IMR-90 (cell line): ENCODE results near the gene FOXL1. TPM values are rescaled to one million over a fixed set of nuclear protein-coding genes. Genes with fewer than 3 reads are reported as not detected.

Experiments
- ATAC-seq: fragments of 200-7000 bp; cut with Tn5 transposase; 2 replicates; pipeline ENCODE4 v1.9.1; 2020; ENCODE audit warnings: low read depth, mild to moderate bottlenecking, moderate library complexity
- BruUV-seq: library from RNA; stranded (reverse); fragments of 400-500 nt; replicated peaks from 2 replicates; lab custom pipeline; 2021; lab: Mats Ljungman, UMichigan
- CTCF ChIA-PET: fragments of 300-600 bp; formaldehyde crosslinking; extraction: SDS; loops from one replicate; lab custom pipeline; 2021; ENCODE audit warnings: antibody characterized with exemption; lab: Yijun Ruan, JAX
- POLR2A ChIA-PET: fragments of 300-600 bp; sonication (Branson Sonifier 250); formaldehyde crosslinking; loops from one replicate; lab custom pipeline; 2022; ENCODE audit warnings: antibody characterized with exemption; ENCODE audit not compliant: unreplicated experiment; lab: Charles Lee
- DNase-seq: peaks from one replicate; pipeline ENCODE4 v3.0.0; 2013
- H2AFZ ChIP-seq: replicated peaks from 2 replicates; pipeline ENCODE3; 2013; ENCODE audit warnings: low read length, mild to moderate bottlenecking; ENCODE audit not compliant: poor library complexity
- H2AK5ac ChIP-seq: 2 replicates; pipeline ENCODE4 v1.6.1; 2013; ENCODE audit warnings: low read depth, low read length, inconsistent platforms
- H2AK9ac ChIP-seq: replicated peaks from 2 replicates; pipeline ENCODE3; 2013; ENCODE audit warnings: mild to moderate bottlenecking, low read depth, low read length, moderate library complexity; ENCODE audit not compliant: poor library complexity
- H2BK120ac ChIP-seq: 2 replicates; pipeline ENCODE4 v1.6.1; 2013; ENCODE audit warnings: low read depth, low read length, inconsistent platforms
- H2BK15ac ChIP-seq: 3 replicates; pipeline ENCODE4 v1.6.1; 2013; ENCODE audit warnings: low read depth, low read length, inconsistent platforms
- H2BK20ac ChIP-seq: 2 replicates; pipeline ENCODE4 v1.6.1; 2013; ENCODE audit warnings: low read depth, mild to moderate bottlenecking, inconsistent platforms, low read length, moderate library complexity
- H2BK5ac ChIP-seq: 2 replicates; pipeline ENCODE4 v1.6.1; 2013; ENCODE audit warnings: mild to moderate bottlenecking, low read depth, low read length, inconsistent platforms; ENCODE audit not compliant: poor library complexity, severe bottlenecking
- H3K14ac ChIP-seq: replicated peaks from 2 replicates; pipeline ENCODE4 v1.6.1; 2013; ENCODE audit warnings: low read depth, low read length, inconsistent platforms
- H3K18ac ChIP-seq: 2 replicates; pipeline ENCODE4 v1.6.1; 2013; ENCODE audit warnings: low read depth, low read length, control low read depth
- H3K23ac ChIP-seq: 2 replicates; pipeline ENCODE4 v1.6.1; 2013; ENCODE audit warnings: low read depth, low read length, inconsistent platforms
- H3K27ac ChIP-seq: 2 replicates; pipeline ENCODE4 v1.5.1; 2013; ENCODE audit warnings: mild to moderate bottlenecking, control low read depth, low read length; ENCODE audit not compliant: insufficient read depth
- H3K27me3 ChIP-seq: 2 replicates; pipeline ENCODE4 v1.6.1; 2013; ENCODE audit warnings: low read length; ENCODE audit not compliant: control insufficient read depth, insufficient read depth
- H3K36me3 ChIP-seq: 2 replicates; pipeline ENCODE4 v1.6.1; 2013; ENCODE audit warnings: low read length, mixed read lengths; ENCODE audit not compliant: control insufficient read depth, insufficient read depth
- H3K4ac ChIP-seq: 2 replicates; pipeline ENCODE4 v1.6.1; 2013; ENCODE audit warnings: low read depth, low read length, inconsistent platforms
- H3K4me1 ChIP-seq: 2 replicates; pipeline ENCODE4 v1.6.1; 2013; ENCODE audit warnings: low read length, mixed read lengths; ENCODE audit not compliant: control insufficient read depth, insufficient read depth
- H3K4me2 ChIP-seq: 2 replicates; pipeline ENCODE4 v1.6.1; 2013; ENCODE audit warnings: low read depth, mild to moderate bottlenecking, control low read depth, low read length, moderate library complexity
- H3K4me3 ChIP-seq: 2 replicates; pipeline ENCODE4 v1.5.1; 2013; ENCODE audit warnings: low read depth, mild to moderate bottlenecking, control low read depth, low read length, moderate library complexity; ENCODE audit not compliant: insufficient read depth
- H3K56ac ChIP-seq: 2 replicates; pipeline ENCODE4 v1.6.1; 2013; ENCODE audit warnings: low read length, inconsistent platforms; ENCODE audit not compliant: insufficient read depth; ENCODE audit errors: extremely low read depth
- H3K79me1 ChIP-seq, 2 experiments: 2 replicates each; pipeline ENCODE4 v1.6.1; 2013; ENCODE audit warnings: low read length in 2 of 2, inconsistent platforms in 1 of 2, low read depth in 1 of 2
- H3K9ac ChIP-seq: 2 replicates; pipeline ENCODE4 v1.6.1; 2013; ENCODE audit warnings: low read depth, low read length, control low read depth
- H3K9me1 ChIP-seq: 2 replicates; pipeline ENCODE4 v1.6.1; 2013; ENCODE audit warnings: low read length, inconsistent platforms; ENCODE audit not compliant: insufficient read depth
- H3K9me3 ChIP-seq: 2 replicates; pipeline ENCODE4 v1.6.1; 2013; ENCODE audit warnings: low read length; ENCODE audit not compliant: control insufficient read depth, insufficient read depth
- H4K20me1 ChIP-seq: 2 replicates; pipeline ENCODE4 v1.6.1; 2013; ENCODE audit warnings: low read length, inconsistent platforms; ENCODE audit not compliant: insufficient read depth
- H4K5ac ChIP-seq: 2 replicates; pipeline ENCODE4 v1.6.1; 2013; ENCODE audit warnings: mild to moderate bottlenecking, low read depth, low read length, control low read depth
- H4K8ac ChIP-seq, 2 experiments: 2 replicates each; pipeline ENCODE4 v1.6.1; 2013; ENCODE audit warnings: low read depth in 2 of 2, low read length in 2 of 2, control low read depth in 1 of 2, inconsistent platforms in 1 of 2
- H4K91ac ChIP-seq: 2 replicates; pipeline ENCODE4 v1.6.1; 2013; ENCODE audit warnings: low read depth, low read length, inconsistent platforms; ENCODE audit not compliant: insufficient read depth
- BHLHE40 ChIP-seq: fragments of 150-350 bp; IDR thresholded peaks from 2 replicates; pipeline ENCODE4 v1.6.1; 2016; ENCODE audit warnings: mild to moderate bottlenecking, low read depth, low read length
- CEBPB ChIP-seq: IDR thresholded peaks from 2 replicates; pipeline ENCODE4 v1.6.1; 2012; ENCODE audit warnings: low read depth, low read length, improper control_type of control experiment
- CHD1 ChIP-seq: IDR thresholded peaks from 2 replicates; pipeline ENCODE4 v1.6.1; 2012; ENCODE audit warnings: low read depth, low read length, improper control_type of control experiment
- FOS ChIP-seq: fragments of 150-350 bp; IDR thresholded peaks from 2 replicates; pipeline ENCODE4 v1.6.1; 2016; ENCODE audit warnings: low read depth, low read length
- MAFK ChIP-seq: IDR thresholded peaks from 2 replicates; pipeline ENCODE4 v1.6.1; 2012; ENCODE audit warnings: low read depth, low read length, improper control_type of control experiment
- MAZ ChIP-seq: IDR thresholded peaks from 2 replicates; pipeline ENCODE4 v1.6.1; 2012; ENCODE audit warnings: low read depth, mild to moderate bottlenecking, low read length, improper control_type of control experiment, moderate library complexity, borderline replicate concordance
- MXI1 ChIP-seq: IDR thresholded peaks from 2 replicates; pipeline ENCODE4 v1.6.1; 2012; ENCODE audit warnings: low read depth, mild to moderate bottlenecking, low read length, moderate library complexity, borderline replicate concordance
- NFE2L2 ChIP-seq: fragments of 150-350 bp; IDR thresholded peaks from 2 replicates; pipeline ENCODE4 v1.6.1; 2016; ENCODE audit warnings: low read depth, mild to moderate bottlenecking, low read length
- POLR2A ChIP-seq: IDR thresholded peaks from 2 replicates; pipeline ENCODE4 v1.6.1; 2012; ENCODE audit warnings: mild to moderate bottlenecking, low read depth, low read length
- RAD21 ChIP-seq: IDR thresholded peaks from 2 replicates; pipeline ENCODE4 v1.6.1; 2012; ENCODE audit warnings: low read length, improper control_type of control experiment
- RCOR1 ChIP-seq: IDR thresholded peaks from 2 replicates; pipeline ENCODE4 v1.6.1; 2012; ENCODE audit warnings: mild to moderate bottlenecking, low read length, improper control_type of control experiment; ENCODE audit not compliant: insufficient replicate concordance
- RFX5 ChIP-seq: IDR thresholded peaks from 2 replicates; pipeline ENCODE4 v1.8.0; 2012; ENCODE audit warnings: low read depth, mild to moderate bottlenecking, low read length, moderate library complexity
- SMC3 ChIP-seq: fragments of 150-350 bp; IDR thresholded peaks from 2 replicates; pipeline ENCODE4 v1.6.1; 2016; ENCODE audit warnings: low read depth, mild to moderate bottlenecking, antibody characterized with exemption, low read length, moderate library complexity
- WGBS, 2 experiments: methylation state at CpG; one replicate each; pipeline versions ENCODE4 v1.1.5 to v1.1.7; 2013; ENCODE audit warnings: missing lambda C conversion rate in 2 of 2; ENCODE audit not compliant: insufficient read length in 1 of 2; ENCODE audit errors: extremely low coverage in 2 of 2; 5-methylcytosine and 5-hydroxymethylcytosine counted together
- dilution Hi-C: fragments of 300-500 bp; cut with HindIII; formaldehyde crosslinking; loops from one replicate; pipeline ENCODE4 v1.14.3; 2018; ENCODE audit warnings: low sequenced_read_pairs; ENCODE audit not compliant: unreplicated experiment
- in situ Hi-C: fragments of 300-500 bp; cut with MboI; formaldehyde crosslinking; loops from 3 replicates; pipeline ENCODE4 v1.14.3; 2019; ENCODE audit warnings: low sequenced_read_pairs, inconsistent platforms, mixed read lengths
- intact Hi-C: fragments of 100-400 bp; cut with micrococcal nuclease; formaldehyde crosslinking; loops from 2 replicates; pipeline ENCODE4 v1.10.0; 2022
- polyA plus RNA-seq, 3 experiments: library from polyadenylated mRNA; depleted of rRNA; stranded (reverse); fragments of >200 nt; gene quantifications; 2 replicates each; pipeline ENCODE4 v1.2.3, GENCODE V29; 2012; ENCODE audit warnings: low replicate concordance in 1 of 3
- total RNA-seq: library from RNA; depleted of rRNA; stranded (reverse); fragments of >200 nt; gene quantifications from 2 replicates; pipeline ENCODE4 v1.2.3, GENCODE V29; 2012
- TF ChIP-seq, protein P1 (sequence below): conservative IDR thresholded peaks from 2 replicates; pipeline ENCODE4 v1.5.1; 2012; ENCODE audit warnings: mild to moderate bottlenecking, low read depth, low read length, improper control_type of control experiment
- TF ChIP-seq, protein P2 (sequence below): fragments of 150-350 bp; IDR thresholded peaks from 2 replicates; pipeline ENCODE4 v1.6.1; 2017; ENCODE audit warnings: mild to moderate bottlenecking, antibody characterized with exemption, low read length, low read depth
- TF ChIP-seq, protein P3 (sequence below): fragments of 150-350 bp; IDR thresholded peaks from 2 replicates; pipeline ENCODE4 v1.6.1; 2016; ENCODE audit warnings: low read depth, mild to moderate bottlenecking, low read length, moderate library complexity, borderline replicate concordance

FOXL1 gene
- total and polyA plus RNA-seq, 2 of the 4 experiments (the other 2 are of a cell fraction): 15.2 to 25.8 TPM

DNA sequence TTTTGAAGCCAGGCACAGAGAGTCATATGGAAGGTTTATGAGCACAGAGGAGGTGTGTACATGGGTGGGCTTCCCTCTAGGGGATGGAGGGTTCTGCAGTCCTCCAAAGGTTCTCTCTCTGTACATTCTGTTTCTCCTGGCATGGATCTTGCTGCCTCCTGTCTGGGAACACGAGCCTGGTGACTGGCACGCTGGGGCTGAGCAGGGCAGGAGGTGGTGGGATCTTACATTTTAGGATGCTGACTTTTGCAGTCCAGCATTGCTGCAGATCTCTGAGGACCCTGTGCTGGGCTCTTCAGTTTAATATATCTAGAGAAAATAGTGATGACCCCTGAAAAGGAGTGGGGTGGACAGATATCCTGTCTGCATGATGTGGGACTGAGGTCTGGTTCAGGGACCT lies 23.0 kb downstream of the FOXL1 start:
- peaks cover 4% of the 10 kb centered on the region for H3K4me1 ChIP-seq
- H3K36me3 ChIP-seq: no peaks in the 10 kb centered on the region
- H3K9ac ChIP-seq: no peak overlapping the region
- no peaks in the 10 kb centered on the region for H4K20me1 ChIP-seq
- H3K9me1 ChIP-seq: no peaks in the 10 kb centered on the region; the same call in 1 of the 2 replicates
- H3K27me3 ChIP-seq: no peaks in the 10 kb centered on the region
- DNase-seq (no peak), ATAC-seq (no peak)
- 0 out of 2 replicates have a peak, but pooled peaks cover 2% of the 10 kb centered on the region for H3K9me3 ChIP-seq
- no peak overlapping the region for H3K18ac ChIP-seq
- no peaks in the 10 kb centered on the region for H3K79me1 ChIP-seq
- no peak overlapping the region for H3K23ac ChIP-seq
- no peak overlapping the region for H2BK20ac ChIP-seq
- H3K4me2 ChIP-seq: no peak overlapping the region
- H2AK9ac ChIP-seq: no peak overlapping the region
- H4K5ac ChIP-seq: no peak overlapping the region
- H3K4ac ChIP-seq: no peak overlapping the region
- H2AK5ac ChIP-seq: peak overlapping the region; percentile 20; the same call in 1 of the 2 replicates
- H3K14ac ChIP-seq: 0 out of 2 replicates have a peak overlapping the region, but pooled peaks have one; percentile 0
- no peak overlapping the region for H3K27ac ChIP-seq
- no peak for TF ChIP-seq RCOR1
- TF ChIP-seq BHLHE40: no peak
- TF ChIP-seq NFE2L2: no peak
- TF ChIP-seq, protein P1, sequence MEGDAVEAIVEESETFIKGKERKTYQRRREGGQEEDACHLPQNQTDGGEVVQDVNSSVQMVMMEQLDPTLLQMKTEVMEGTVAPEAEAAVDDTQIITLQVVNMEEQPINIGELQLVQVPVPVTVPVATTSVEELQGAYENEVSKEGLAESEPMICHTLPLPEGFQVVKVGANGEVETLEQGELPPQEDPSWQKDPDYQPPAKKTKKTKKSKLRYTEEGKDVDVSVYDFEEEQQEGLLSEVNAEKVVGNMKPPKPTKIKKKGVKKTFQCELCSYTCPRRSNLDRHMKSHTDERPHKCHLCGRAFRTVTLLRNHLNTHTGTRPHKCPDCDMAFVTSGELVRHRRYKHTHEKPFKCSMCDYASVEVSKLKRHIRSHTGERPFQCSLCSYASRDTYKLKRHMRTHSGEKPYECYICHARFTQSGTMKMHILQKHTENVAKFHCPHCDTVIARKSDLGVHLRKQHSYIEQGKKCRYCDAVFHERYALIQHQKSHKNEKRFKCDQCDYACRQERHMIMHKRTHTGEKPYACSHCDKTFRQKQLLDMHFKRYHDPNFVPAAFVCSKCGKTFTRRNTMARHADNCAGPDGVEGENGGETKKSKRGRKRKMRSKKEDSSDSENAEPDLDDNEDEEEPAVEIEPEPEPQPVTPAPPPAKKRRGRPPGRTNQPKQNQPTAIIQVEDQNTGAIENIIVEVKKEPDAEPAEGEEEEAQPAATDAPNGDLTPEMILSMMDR: no peak
- TF ChIP-seq POLR2A: no peak
- TF ChIP-seq, protein P2, sequence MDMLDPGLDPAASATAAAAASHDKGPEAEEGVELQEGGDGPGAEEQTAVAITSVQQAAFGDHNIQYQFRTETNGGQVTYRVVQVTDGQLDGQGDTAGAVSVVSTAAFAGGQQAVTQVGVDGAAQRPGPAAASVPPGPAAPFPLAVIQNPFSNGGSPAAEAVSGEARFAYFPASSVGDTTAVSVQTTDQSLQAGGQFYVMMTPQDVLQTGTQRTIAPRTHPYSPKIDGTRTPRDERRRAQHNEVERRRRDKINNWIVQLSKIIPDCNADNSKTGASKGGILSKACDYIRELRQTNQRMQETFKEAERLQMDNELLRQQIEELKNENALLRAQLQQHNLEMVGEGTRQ: no peak
- TF ChIP-seq MXI1: no peak
- TF ChIP-seq FOS: no peak
- TF ChIP-seq SMC3: no peak
- TF ChIP-seq CHD1: no peak
- TF ChIP-seq MAZ: no peak
- no peak for TF ChIP-seq RAD21
- TF ChIP-seq CEBPB: no peak
- no peak for TF ChIP-seq MAFK
- no peak for TF ChIP-seq RFX5
- TF ChIP-seq, protein P3, sequence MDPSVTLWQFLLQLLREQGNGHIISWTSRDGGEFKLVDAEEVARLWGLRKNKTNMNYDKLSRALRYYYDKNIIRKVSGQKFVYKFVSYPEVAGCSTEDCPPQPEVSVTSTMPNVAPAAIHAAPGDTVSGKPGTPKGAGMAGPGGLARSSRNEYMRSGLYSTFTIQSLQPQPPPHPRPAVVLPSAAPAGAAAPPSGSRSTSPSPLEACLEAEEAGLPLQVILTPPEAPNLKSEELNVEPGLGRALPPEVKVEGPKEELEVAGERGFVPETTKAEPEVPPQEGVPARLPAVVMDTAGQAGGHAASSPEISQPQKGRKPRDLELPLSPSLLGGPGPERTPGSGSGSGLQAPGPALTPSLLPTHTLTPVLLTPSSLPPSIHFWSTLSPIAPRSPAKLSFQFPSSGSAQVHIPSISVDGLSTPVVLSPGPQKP: no peak
- H2BK120ac ChIP-seq: no peak overlapping the region
- CTCF ChIA-PET: no interaction called here
- in situ Hi-C loops: no loop called here
- no peak overlapping the region for H2AFZ ChIP-seq
- H2BK15ac ChIP-seq: no peak overlapping the region; the same call in 2 of the 3 replicates
- intact Hi-C loops: no loop called here
- no peak overlapping the region for H3K56ac ChIP-seq
- no peak overlapping the region for H2BK5ac ChIP-seq
- dilution Hi-C loops: no loop called here
- POLR2A ChIA-PET: no interaction called here
- no peak overlapping the region for H4K8ac ChIP-seq
- no TSS peak for BruUV-seq
- no peak overlapping the region for H3K4me3 ChIP-seq
- H4K91ac ChIP-seq: no peak overlapping the region
- no CpG with 5 or more reads among the region's 2 CpGs for WGBS, 2 experiments
